GM23338 (cell line): Measurements from ENCODE around the gene CEP350. TPM values are rescaled to one million over a fixed set of nuclear protein-coding genes. Genes with fewer than 3 reads are reported as not detected.

Experiments
- ATAC-seq: fragments of 200-7000 bp; cut with Tn5 transposase; 3 replicates; pipeline ENCODE4 v1.9.1; 2020
- DNase-seq: peaks from one replicate; pipeline ENCODE4 v3.0.0-alpha.2; 2015; ENCODE audit warnings: low spot score
- H2AFZ ChIP-seq: fragments of 200-600 bp; sonication (generic); 2 replicates; pipeline ENCODE4 v1.8.0; 2016; ENCODE audit warnings: antibody characterized with exemption, mild to moderate bottlenecking, moderate library complexity
- H3F3A ChIP-seq: fragments of 200-600 bp; sonication (generic); replicated peaks from 2 replicates; pipeline ENCODE4 v1.8.0; 2017; ENCODE audit warnings: antibody characterized with exemption, mixed run types, low read depth
- H3K27ac ChIP-seq: fragments of 200-600 bp; sonication (generic); 2 replicates; pipeline ENCODE4 v1.6.1; 2016; ENCODE audit warnings: low read depth
- H3K27me3 ChIP-seq: fragments of 200-600 bp; sonication (generic); 2 replicates; pipeline ENCODE4 v1.8.0; 2016; ENCODE audit warnings: mild to moderate bottlenecking, mixed run types, moderate library complexity; ENCODE audit not compliant: insufficient read depth
- H3K36me3 ChIP-seq: fragments of 200-600 bp; sonication (generic); 2 replicates; pipeline ENCODE4 v1.8.0; 2016; ENCODE audit warnings: mild to moderate bottlenecking; ENCODE audit not compliant: insufficient read depth
- H3K4me1 ChIP-seq: fragments of 200-600 bp; sonication (generic); 2 replicates; pipeline ENCODE4 v1.8.0; 2016; ENCODE audit warnings: mild to moderate bottlenecking, moderate library complexity; ENCODE audit not compliant: insufficient read depth
- H3K4me2 ChIP-seq: fragments of 200-600 bp; sonication (generic); 2 replicates; pipeline ENCODE4 v1.7.1; 2017; ENCODE audit warnings: mixed run types
- H3K4me3 ChIP-seq: fragments of 200-600 bp; sonication (generic); 2 replicates; pipeline ENCODE4 v1.6.1; 2016; ENCODE audit warnings: mixed run types
- H3K79me2 ChIP-seq: fragments of 200-600 bp; sonication (generic); replicated peaks from 2 replicates; pipeline ENCODE4 v1.8.0; 2017; ENCODE audit warnings: mild to moderate bottlenecking; ENCODE audit not compliant: insufficient read depth
- H3K9me2 ChIP-seq: fragments of 200-600 bp; sonication (generic); 2 replicates; pipeline ENCODE4 v1.8.0; 2017; ENCODE audit not compliant: insufficient read depth
- H4K20me1 ChIP-seq: fragments of 200-600 bp; sonication (generic); replicated peaks from 2 replicates; pipeline ENCODE4 v1.8.0; 2017; ENCODE audit warnings: mild to moderate bottlenecking; ENCODE audit not compliant: insufficient read depth
- H3K27ac Mint-ChIP-seq: 2 replicates; pipeline ENCODE4 v1.8.0; 2020; ENCODE audit warnings: inconsistent platforms, mild to moderate bottlenecking, moderate library complexity, mixed read lengths
- H3K27me3 Mint-ChIP-seq: 3 replicates; pipeline ENCODE4 v1.8.0; 2022; ENCODE audit warnings: low read depth, mild to moderate bottlenecking, moderate library complexity, mixed read lengths, inconsistent platforms; ENCODE audit not compliant: insufficient read depth, poor library complexity
- H3K36me3 Mint-ChIP-seq: 3 replicates; pipeline ENCODE4 v1.8.0; 2021; ENCODE audit warnings: low read depth, mild to moderate bottlenecking, inconsistent platforms, moderate library complexity, mixed read lengths
- H3K4me1 Mint-ChIP-seq: 3 replicates; pipeline ENCODE4 v1.8.0; 2020; ENCODE audit warnings: mild to moderate bottlenecking, inconsistent platforms, mixed read lengths
- H3K4me3 Mint-ChIP-seq: 3 replicates; pipeline ENCODE4 v1.8.0; 2021; ENCODE audit warnings: moderate library complexity, mild to moderate bottlenecking, inconsistent platforms, mixed read lengths
- H3K9me3 Mint-ChIP-seq: 3 replicates; pipeline ENCODE4 v1.8.0; 2020; ENCODE audit warnings: moderate library complexity, mild to moderate bottlenecking, inconsistent platforms, mixed read lengths
- CREB1 ChIP-seq: fragments of 250-450 bp; sonication (Bioruptor Pico); IDR thresholded peaks from 2 replicates; pipeline ENCODE4 v1.5.0; 2020; ENCODE audit warnings: low read depth, mild to moderate bottlenecking, moderate library complexity
- CTCF ChIP-seq, 2 experiments: fragments of 200-600 bp in 1 of 2; sonication (generic) in 1 of 2; conservative IDR thresholded peaks; 2 replicates each; pipeline versions ENCODE4 v1.5.1 to v1.6.1; 2016 to 2017; ENCODE audit warnings: antibody characterized with exemption in 2 of 2, low read depth in 2 of 2, mild to moderate bottlenecking in 2 of 2, moderate library complexity in 1 of 2
- EZH2 ChIP-seq: fragments of 200-600 bp; sonication (generic); IDR thresholded peaks from one replicate; pipeline ENCODE4 v1.8.0; 2017; ENCODE audit warnings: antibody characterized with exemption, mild to moderate bottlenecking, low read depth; ENCODE audit not compliant: unreplicated experiment
- EZH2phosphoT487 ChIP-seq: fragments of 200-600 bp; sonication (generic); IDR thresholded peaks from one replicate; pipeline ENCODE4 v1.8.1; 2018; ENCODE audit warnings: antibody characterized with exemption; ENCODE audit not compliant: unreplicated experiment
- JUNB ChIP-seq: IDR thresholded peaks from one replicate; pipeline ENCODE4 v1.6.1; 2016; ENCODE audit warnings: antibody characterized with exemption; ENCODE audit not compliant: unreplicated experiment
- POLR2AphosphoS5 ChIP-seq: IDR thresholded peaks from 2 replicates; pipeline ENCODE4 v1.6.1; 2016; ENCODE audit warnings: antibody characterized with exemption, low read depth
- REST ChIP-seq: IDR thresholded peaks from one replicate; pipeline ENCODE4 v1.6.1; 2018; ENCODE audit warnings: antibody characterized with exemption; ENCODE audit not compliant: unreplicated experiment
- STAT1 ChIP-seq: IDR thresholded peaks from one replicate; pipeline ENCODE4 v1.6.1; 2016; ENCODE audit warnings: antibody characterized with exemption; ENCODE audit not compliant: unreplicated experiment
- ZNF114 ChIP-seq: fragments of 250-450 bp; sonication (Bioruptor Pico); IDR thresholded peaks from 2 replicates; pipeline ENCODE4 v1.5.0; 2020; ENCODE audit warnings: mild to moderate bottlenecking, moderate library complexity
- polyA plus RNA-seq: library from polyadenylated mRNA; unstranded; fragments of >200 nt; fragmentation: Nextera tagmentation; extraction: Ambion mirVana; gene quantifications from 2 replicates; pipeline ENCODE4 v1.2.1, GENCODE V29; 2016
- total RNA-seq: library from RNA; depleted of rRNA; stranded (reverse); fragments of >200 nt; shearing (Covaris generic); gene quantifications from 2 replicates; pipeline ENCODE4 v1.2.3, GENCODE V29; 2014
- TF ChIP-seq, protein P1 (sequence below): fragments of 250-450 bp; sonication (Bioruptor Pico); IDR thresholded peaks from 2 replicates; pipeline ENCODE4 v1.5.0; 2020; ENCODE audit warnings: mild to moderate bottlenecking, moderate library complexity

CEP350 gene
- total and polyA plus RNA-seq, 2 experiments from 2014 or later = 23.4 to 36.8 TPM

GRCh38 chr1:180096584-180097325 lies 142.1 kb downstream of the CEP350 start (continued):
- TF ChIP-seq CREB1 (CRISPR knock-in tag) (no peak), EZH2phosphoT487 (no peak), CTCF (conservative IDR thresholded peaks at IDR 0.05; ENCODE audit: low read depth in 2 of 2) (no peak), EZH2 (no peak), JUNB (no peak)

DNA sequence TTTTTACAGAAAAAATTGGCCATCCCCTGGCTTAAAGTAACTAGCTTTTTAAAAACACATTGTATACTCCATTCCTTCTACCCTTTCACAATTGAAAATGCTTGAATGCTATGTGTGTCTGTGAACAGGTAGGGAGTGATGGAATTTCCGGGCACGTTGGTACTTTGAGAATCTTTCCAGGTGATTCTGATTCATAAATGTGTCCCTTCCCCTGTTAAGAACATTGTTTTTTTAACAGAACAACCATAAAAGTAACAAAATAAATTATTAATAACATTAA lies 142.7 kb downstream of the CEP350 start:
- Histone ChIP-seq H3K27ac (no peak overlapping the region), H3K79me2 (no peaks in the 10 kb centered on the region), H3K4me3 (no peak overlapping the region), H3K4me2 (no peak overlapping the region), H3K4me1 (peaks cover 14% of the 10 kb centered on the region), H4K20me1 (no peaks in the 10 kb centered on the region), H3K27me3 (no peaks in the 10 kb centered on the region), H3K9me2 (no peaks in the 10 kb centered on the region), H3F3A (no peaks in the 10 kb centered on the region), H2AFZ (no peak overlapping the region), H3K36me3 (peaks cover 37% of the 10 kb centered on the region)
- Mint-ChIP-seq H3K9me3 (no peaks in the 10 kb centered on the region), H3K36me3 (peaks cover 43% of the 10 kb centered on the region), H3K27ac (no peak overlapping the region), H3K4me3 (no peak overlapping the region), H3K4me1 (peaks cover 13% of the 10 kb centered on the region; the same call in 2 of the 3 replicates), H3K27me3 (no peaks in the 10 kb centered on the region)
- ATAC-seq (no peak), DNase-seq (no peak)
- TF ChIP-seq CTCF (conservative IDR thresholded peaks at IDR 0.05; ENCODE audit: low read depth in 2 of 2) (no peak), EZH2 (no peak), REST (no peak), JUNB (no peak), STAT1 (no peak), CREB1 (CRISPR knock-in tag) (no peak), POLR2AphosphoS5 (no peak), EZH2phosphoT487 (no peak), ZNF114 (no peak)
- TF ChIP-seq, protein P1, sequence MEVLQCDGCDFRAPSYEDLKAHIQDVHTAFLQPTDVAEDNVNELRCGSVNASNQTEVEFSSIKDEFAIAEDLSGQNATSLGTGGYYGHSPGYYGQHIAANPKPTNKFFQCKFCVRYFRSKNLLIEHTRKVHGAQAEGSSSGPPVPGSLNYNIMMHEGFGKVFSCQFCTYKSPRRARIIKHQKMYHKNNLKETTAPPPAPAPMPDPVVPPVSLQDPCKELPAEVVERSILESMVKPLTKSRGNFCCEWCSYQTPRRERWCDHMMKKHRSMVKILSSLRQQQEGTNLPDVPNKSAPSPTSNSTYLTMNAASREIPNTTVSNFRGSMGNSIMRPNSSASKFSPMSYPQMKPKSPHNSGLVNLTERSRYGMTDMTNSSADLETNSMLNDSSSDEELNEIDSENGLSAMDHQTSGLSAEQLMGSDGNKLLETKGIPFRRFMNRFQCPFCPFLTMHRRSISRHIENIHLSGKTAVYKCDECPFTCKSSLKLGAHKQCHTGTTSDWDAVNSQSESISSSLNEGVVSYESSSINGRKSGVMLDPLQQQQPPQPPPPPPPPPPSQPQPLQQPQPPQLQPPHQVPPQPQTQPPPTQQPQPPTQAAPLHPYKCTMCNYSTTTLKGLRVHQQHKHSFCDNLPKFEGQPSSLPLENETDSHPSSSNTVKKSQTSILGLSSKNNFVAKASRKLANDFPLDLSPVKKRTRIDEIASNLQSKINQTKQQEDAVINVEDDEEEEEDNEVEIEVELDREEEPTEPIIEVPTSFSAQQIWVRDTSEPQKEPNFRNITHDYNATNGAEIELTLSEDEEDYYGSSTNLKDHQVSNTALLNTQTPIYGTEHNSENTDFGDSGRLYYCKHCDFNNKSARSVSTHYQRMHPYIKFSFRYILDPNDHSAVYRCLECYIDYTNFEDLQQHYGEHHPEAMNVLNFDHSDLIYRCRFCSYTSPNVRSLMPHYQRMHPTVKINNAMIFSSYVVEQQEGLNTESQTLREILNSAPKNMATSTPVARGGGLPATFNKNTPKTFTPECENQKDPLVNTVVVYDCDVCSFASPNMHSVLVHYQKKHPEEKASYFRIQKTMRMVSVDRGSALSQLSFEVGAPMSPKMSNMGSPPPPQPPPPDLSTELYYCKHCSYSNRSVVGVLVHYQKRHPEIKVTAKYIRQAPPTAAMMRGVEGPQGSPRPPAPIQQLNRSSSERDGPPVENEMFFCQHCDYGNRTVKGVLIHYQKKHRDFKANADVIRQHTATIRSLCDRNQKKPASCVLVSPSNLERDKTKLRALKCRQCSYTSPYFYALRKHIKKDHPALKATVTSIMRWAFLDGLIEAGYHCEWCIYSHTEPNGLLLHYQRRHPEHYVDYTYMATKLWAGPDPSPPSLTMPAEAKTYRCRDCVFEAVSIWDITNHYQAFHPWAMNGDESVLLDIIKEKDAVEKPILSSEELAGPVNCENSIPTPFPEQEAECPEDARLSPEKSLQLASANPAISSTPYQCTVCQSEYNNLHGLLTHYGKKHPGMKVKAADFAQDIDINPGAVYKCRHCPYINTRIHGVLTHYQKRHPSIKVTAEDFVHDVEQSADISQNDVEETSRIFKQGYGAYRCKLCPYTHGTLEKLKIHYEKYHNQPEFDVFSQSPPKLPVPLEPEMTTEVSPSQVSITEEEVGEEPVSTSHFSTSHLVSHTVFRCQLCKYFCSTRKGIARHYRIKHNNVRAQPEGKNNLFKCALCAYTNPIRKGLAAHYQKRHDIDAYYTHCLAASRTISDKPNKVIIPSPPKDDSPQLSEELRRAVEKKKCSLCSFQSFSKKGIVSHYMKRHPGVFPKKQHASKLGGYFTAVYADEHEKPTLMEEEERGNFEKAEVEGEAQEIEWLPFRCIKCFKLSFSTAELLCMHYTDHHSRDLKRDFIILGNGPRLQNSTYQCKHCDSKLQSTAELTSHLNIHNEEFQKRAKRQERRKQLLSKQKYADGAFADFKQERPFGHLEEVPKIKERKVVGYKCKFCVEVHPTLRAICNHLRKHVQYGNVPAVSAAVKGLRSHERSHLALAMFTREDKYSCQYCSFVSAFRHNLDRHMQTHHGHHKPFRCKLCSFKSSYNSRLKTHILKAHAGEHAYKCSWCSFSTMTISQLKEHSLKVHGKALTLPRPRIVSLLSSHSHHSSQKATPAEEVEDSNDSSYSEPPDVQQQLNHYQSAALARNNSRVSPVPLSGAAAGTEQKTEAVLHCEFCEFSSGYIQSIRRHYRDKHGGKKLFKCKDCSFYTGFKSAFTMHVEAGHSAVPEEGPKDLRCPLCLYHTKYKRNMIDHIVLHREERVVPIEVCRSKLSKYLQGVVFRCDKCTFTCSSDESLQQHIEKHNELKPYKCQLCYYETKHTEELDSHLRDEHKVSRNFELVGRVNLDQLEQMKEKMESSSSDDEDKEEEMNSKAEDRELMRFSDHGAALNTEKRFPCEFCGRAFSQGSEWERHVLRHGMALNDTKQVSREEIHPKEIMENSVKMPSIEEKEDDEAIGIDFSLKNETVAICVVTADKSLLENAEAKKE (CRISPR knock-in tag) = no peak
